Activated CD8-positive, alpha-beta memory T cell treated with anti-CD3 and anti-CD28 coated beads, Interleukin-2, amount 50 U/mL, for 24 hours (primary cell): ENCODE data around the gene FER.
"Not testable (repeated sequence)": the region's sequence is repeated elsewhere in the genome, so short reads cannot be mapped to it uniquely, and the experiment has no call there.

Source experiments
- DNase-seq: peaks from one replicate; pipeline ENCODE4 v3.0.0-alpha.2; 2020; ENCODE audit errors: extremely low read depth

FER gene

DNA sequence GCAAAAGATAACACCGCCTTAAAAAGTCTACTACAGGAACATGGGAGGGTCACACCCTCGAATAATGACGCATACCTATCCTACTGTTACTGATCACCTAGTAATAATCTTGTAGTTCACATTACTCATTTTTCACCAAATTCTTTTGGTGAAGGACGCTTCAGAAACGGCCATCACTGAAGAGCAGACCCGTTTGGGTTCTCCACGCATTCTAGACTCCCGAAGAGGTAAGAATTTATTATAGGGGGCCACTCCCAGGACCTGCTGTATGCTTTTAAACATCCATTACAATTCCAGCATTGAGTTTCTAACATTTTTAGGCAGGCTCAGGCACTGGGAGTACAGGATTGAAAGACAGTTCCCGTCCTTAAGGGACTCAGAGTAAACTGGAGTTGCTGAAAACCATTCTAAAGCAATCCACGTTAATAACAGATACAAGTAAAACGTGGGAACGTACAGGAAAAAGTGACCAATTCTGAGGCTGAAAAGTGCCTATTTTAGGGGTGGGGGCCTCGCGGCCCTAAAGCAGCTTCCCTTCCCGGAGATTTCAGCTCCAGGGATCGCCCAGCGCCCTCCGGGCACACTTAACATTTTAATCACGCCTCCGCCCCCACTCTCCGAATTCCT lies at the start of gene FER:
Gene FER, plus strand, starts transcription at position 124 of the 627 bp plus-strand sequence. CDS start 50,286 bp downstream, outside the sequence.
- peak; percentile 12 for DNase-seq

DNA sequence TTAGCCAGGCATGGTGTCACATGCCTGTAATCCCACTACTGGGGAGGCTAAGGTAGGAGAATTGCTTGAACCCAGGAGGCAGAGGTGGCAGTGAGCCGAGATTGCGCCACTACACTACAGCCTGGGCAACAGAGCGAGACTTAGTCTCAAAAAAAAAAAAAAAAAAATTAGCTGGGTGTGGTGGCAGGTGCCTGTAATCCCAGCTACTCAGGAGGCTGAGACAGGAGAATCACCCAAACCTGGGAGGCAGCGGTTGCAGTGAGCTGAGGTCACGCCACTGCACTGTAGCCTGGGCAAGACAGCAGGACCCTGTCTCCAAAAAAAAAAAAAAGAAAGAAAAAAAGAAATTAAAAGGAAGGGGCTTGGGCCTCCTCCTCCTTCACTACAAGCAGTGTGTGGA lies 47.3 kb upstream of the FER start:
- not testable (repeated sequence) for DNase-seq

GRCh38 chr5:108700930-108701329 lies 46.8 kb upstream of the FER start:
- no peak for DNase-seq

DNA sequence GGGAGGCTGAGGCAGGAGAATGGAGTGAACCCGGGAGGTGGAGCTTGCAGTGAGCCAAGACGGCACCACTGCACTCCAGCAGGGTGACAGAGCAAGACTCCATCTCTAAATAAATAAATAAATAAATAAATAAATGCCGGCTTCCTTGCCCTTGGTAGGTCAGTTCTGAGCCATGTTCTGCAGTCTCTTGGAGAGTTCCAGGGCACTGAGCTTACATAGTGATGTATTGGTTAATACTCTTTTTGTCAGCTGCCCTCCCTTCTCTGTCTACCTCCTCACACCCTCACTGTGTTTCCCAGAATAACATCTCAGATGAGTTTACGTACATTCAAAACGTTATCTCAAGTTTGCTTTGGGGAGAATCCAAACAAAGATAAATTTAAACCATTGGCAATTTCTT lies 45.2 kb upstream of the FER start:
- no peak for DNase-seq

DNA sequence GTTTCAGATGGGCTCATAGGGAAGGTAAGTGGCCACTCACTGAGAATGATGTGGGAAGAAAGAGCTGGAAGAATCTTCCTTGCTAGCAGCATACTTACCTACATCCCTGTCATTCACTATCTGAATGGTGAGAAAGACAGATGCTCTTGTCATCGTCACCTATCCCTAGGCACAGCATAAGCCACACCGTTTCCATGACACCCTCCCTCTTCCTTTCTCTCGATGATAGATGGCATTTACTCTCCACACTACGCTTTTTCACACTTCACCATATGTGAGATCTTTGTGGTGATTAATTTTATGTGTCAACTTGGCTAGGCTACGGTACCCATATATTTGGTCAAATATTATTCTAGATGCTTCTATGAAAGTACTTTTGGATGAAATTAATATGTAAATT lies 44.4 kb upstream of the FER start:
- no peak for DNase-seq

DNA sequence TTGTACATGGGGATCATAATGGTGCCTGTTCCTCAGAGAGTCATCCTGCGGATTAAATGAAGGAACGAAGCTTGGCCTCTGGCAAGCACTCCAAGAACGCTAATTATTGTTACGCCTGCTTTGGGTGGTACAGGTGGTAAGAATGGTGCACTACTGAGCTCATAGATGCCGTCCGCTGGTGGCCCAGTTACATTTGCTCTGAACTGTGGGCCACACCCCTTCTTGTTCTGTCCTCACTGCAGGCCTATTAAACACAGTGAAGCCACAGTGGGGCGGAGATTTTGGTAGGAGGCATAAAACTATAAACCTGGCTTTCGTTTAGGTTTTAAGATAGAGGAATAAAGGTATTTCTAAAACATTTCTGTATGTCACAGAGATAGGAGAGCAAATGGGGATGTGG lies 40.6 kb upstream of the FER start:
- no peak for DNase-seq

GRCh38 chr5:108711898-108712297 lies 35.8 kb upstream of the FER start:
- DNase-seq: no peak

GRCh38 chr5:108715408-108715807 lies 32.3 kb upstream of the FER start:
- no peak for DNase-seq

DNA sequence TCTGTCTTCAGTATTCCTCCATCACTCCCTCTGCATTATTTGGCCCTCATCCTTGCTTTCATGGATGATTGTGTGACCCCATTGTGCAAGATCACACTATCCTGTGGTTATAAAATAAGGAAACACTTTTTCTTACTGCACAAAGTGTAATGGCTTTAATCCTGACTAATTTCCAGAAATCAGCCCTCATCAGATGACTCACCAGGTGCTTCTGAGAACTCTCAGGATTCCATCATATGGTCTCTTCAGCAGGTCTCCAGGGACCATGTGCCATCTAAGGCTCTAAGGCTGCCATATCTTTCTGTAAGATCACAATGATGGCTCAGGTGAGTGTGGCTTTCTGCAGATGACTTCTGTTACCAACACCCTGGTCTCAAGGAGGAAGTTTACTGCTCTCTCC lies 27.3 kb upstream of the FER start:
- DNase-seq: no peak

- no peak for DNase-seq
These were observed 21.1 kb upstream of the FER start for GRCh38 chr5:108726446-108727235.

DNA sequence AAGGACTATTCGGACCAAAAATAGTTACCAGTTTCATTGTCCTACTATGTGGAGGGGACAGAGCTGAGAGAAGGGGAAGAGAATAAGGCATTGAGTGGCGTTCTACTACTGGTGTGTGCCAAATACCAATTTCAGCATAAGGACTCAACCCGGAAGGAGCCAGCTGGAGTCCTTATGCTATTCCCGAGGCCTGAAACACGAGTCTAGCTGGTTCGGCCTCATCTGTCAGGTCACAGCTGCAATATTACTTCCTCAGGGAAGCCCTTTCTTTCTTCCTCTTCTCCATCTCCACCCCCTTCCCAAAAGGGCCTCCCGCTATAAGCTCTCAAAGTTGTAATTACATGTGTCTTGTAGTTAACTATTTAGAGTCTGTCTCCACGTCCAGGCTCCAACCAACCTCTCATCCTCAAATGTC lies 20.5 kb upstream of the FER start:
- DNase-seq: no peak

DNA sequence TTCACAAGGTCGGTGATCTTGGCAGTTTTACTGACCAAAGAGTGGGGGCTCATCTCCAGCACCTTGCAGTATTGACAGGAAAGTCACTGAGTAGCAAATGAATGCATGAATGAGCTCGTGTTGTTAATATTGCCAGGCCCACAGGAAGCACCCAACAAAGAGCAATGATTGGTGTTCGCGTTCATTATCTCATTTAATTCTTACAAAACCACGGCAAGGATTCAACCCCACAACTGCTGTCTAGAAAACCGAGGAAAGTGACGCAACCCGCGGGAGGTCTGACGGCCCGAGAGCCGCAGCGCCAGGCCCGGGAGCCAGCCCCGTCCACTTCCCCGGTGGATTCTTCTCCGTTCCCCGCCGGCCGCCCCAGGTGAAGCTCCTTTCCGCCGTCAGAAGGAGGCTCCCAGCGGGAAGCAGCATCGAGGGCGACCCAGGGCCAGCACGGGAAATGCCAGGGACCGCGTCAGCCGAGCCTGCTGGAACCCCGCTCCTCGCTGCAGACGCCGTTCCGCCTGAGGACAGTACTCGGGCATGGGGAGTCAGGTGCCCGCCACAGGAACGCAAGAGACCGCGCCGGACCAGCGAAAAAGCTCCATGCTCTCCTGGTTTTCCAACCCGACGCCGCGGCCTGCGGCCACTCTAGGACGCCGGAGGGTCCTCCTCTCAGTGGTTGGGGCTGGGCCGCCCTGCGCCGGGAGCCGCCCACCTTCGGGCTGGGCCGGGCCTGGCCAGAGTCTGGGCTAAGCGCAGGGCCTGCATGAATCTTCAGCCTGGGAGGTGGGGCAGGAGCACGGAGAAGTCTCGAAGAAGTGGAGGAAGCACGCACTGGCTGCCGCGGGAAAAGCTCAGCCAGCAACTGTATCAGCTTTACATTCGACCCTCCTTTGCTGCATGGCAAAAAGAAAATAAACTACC lies 19.8 kb upstream of the FER start:
- DNase-seq: no peak

- DNase-seq: no peak
These were observed 19.0 kb upstream of the FER start for GRCh38 chr5:108728566-108729241.

DNA sequence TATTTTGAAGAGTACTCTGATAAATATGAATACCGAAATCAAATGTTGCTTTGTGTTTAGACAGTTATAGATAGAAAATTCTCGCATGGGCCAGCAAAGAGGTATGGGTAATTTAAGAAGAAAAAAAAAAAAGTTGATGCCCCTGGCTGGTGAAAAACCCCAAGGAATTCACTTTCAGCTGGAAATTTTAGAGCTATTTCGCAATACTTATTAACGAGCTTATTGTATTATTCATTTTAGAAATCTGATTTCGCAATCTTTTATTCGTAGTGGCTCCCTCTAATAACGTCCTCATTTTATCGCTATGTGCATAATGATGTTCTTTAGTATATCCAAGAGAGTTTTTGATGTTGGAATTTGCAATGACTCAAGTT lies 18.5 kb upstream of the FER start:
- DNase-seq: no peak

DNA sequence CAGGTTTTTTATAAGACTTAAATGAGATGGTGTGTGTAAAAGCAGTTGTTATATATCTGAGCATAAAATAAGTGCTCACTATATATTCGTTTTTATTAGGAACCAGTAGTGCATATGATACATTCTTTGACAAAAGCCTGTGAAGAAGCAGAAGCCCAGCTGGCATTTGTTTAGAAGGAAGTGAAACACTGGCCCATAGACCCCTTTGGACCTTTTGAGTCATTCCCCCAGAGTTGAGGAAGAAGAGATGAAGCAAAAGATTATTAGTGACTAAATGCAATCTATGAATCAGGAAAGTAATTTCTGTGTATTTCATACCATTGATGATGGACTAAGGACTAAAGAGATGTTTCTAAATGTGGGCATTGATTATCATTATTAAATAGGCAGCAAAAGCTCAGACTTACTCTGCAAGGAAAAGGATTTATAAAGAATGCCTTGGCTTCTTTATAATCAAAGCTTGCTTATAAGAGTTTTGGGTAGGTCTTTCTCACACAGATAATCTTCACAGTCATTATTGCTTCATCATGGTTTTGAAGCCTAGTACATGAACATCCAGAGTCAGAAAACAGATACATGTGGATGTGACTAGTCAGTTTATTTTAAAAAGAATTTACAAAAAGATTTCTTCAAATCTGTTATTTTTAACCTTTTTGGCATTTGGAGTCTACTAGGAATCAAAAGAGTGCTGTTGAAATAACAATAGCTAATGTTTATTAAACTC lies 16.9 kb upstream of the FER start:
- DNase-seq: no peak

DNA sequence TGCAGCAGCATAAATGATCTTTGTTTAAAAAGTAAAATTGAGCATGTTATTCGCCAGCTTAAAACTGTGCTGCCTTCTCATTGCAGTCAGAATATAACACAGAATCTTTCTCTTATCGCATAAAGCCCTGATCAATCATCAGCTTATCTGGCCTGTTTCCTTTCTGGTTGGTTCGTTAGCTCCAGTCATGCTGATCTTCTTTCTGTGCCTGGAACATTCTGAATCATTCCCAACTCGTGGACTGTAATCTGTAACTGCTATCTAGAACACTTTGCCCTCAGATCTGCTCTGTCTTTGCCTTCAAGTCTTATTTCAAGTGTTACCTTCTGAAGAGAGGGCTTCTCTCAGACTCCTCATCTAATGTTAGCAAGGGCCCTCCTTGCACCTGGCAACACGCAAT lies 11.9 kb upstream of the FER start:
- DNase-seq: no peak

- no peak for DNase-seq
These were observed 10.8 kb upstream of the FER start for GRCh38 chr5:108736855-108737254.

DNA sequence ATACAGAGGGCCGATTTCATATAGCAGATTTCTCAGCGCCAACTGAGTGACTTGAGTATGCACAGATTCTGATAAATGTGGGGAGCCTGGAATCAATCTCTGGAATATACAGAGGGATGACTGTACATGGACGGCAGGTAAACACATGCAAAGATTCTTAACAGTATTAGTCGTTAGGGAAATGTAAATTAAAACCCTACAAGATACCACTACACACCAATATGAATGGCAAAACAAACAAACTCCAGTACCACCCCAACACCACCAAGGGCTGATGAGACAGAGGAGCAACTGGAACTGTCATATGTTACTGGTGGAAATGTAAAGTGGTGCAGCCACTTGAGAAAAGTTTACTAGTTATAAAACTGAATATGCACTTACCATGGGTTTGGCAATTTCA lies 8.3 kb upstream of the FER start:
- no peak for DNase-seq

DNA sequence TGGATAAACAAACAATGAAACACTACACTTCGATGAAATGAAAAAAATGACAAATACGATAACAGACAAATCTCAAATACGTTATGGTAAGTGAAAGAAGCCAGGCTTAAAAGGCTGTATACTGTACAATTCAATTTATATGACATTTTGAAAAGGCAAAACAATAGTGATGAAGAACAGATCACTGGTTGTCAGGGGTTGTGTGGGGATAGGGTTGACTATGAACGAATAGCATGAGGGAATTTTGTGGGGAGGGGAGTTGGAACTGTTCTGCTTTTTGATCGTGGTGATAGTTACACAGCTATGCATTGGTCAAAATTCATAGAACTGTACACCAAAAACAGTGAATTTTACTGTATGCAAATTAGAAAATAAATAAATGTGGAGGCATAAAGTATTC lies 7.8 kb upstream of the FER start:
- no peak for DNase-seq

DNA sequence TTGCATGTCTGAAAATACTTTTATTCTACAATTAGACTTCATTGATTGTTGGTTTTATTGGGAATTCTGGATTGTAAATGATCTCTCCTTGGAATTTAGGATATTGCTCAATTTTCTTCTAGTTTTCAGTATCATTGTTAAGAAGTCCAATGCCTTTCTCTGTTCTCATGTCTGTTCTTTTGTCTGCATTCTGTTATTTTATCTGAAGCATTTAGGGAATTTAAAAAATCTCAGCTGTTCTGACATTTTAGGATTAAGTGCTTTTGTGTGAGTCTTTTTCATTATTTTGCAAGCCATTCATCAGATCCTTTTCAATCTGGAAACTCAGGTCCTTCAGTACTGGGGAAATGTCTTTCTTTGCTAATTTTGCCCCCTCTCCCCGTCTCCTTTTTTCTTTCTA lies 4.4 kb upstream of the FER start:
- no peak for DNase-seq

- DNase-seq: no peak
These were observed 3.9 kb upstream of the FER start for GRCh38 chr5:108743846-108744245.
